Inflammatory macrophage treated with lipopolysaccharide for 4 hours (primary cell): ENCODE measurements around the gene PIEZO1.

Source experiments
- DNase-seq: peaks from one replicate; pipeline ENCODE4 v3.0.0-alpha.2; 2020

PIEZO1 gene

GRCh38 chr16:88747588-88748301 is 37.3 kb downstream of the PIEZO1 start:
- DNase-seq, result peak; percentile 72

GRCh38 chr16:88746506-88746905 is 38.5 kb downstream of the PIEZO1 start:
- DNase-seq, result no peak

- no peak for DNase-seq
Observed at GRCh38 chr16:88744577-88745521, 40.2 kb downstream of the PIEZO1 start.

- DNase-seq, result peak; percentile 62
Observed at GRCh38 chr16:88743693-88744576, 41.1 kb downstream of the PIEZO1 start.

- no peak for DNase-seq
Observed at GRCh38 chr16:88742896-88743605, 42.0 kb downstream of the PIEZO1 start.

GRCh38 chr16:88741368-88741767 is 43.7 kb downstream of the PIEZO1 start:
- DNase-seq, result no peak

- no peak for DNase-seq
Observed at GRCh38 chr16:88740727-88741055, 44.3 kb downstream of the PIEZO1 start.

GRCh38 chr16:88739977-88740726 is 44.9 kb downstream of the PIEZO1 start:
- DNase-seq, result no peak

- DNase-seq, result no peak
Observed at GRCh38 chr16:88739139-88739976, 45.7 kb downstream of the PIEZO1 start.

- DNase-seq, result no peak
Observed at GRCh38 chr16:88738151-88739084, 46.6 kb downstream of the PIEZO1 start.

GRCh38 chr16:88737298-88738150 is 47.5 kb downstream of the PIEZO1 start:
- DNase-seq, result peak; percentile 73

GRCh38 chr16:88736496-88736895 is 48.5 kb downstream of the PIEZO1 start:
- no peak for DNase-seq

- no peak for DNase-seq
Observed at GRCh38 chr16:88736088-88736487, 48.9 kb downstream of the PIEZO1 start.

GRCh38 chr16:88735616-88736015 is 49.4 kb downstream of the PIEZO1 start:
- DNase-seq, result no peak

- DNase-seq, result no peak
Observed at GRCh38 chr16:88735121-88735520, 49.9 kb downstream of the PIEZO1 start.

GRCh38 chr16:88734361-88734728 is 50.7 kb downstream of the PIEZO1 start:
- DNase-seq, result no peak

- no peak for DNase-seq
Observed at GRCh38 chr16:88733630-88734360, 51.2 kb downstream of the PIEZO1 start.

GRCh38 chr16:88732961-88733294 is 52.1 kb downstream of the PIEZO1 start:
- no peak for DNase-seq
